ENCODE results near the gene EVC2.

- TF ChIP-seq ZNF274 (IDR thresholded peaks at IDR 0.05; ENCODE audit: low read depth, low read length) (no peak), YY1 (IDR thresholded peaks at IDR 0.05; ENCODE audit: insufficient read depth, insufficient read length) (no peak)
Measured at GRCh38 chr4:5746829-5747737, 38.7 kb upstream of the EVC2 start.
